ENCODE results near the gene SCGB1A1.
A peak's percentile ranks its signal among the peaks of the same experiment; 100 is the strongest.
"Not testable (repeated sequence)": the region's sequence is repeated elsewhere in the genome, so short reads cannot be mapped to it uniquely, and the experiment has no call there.

SCGB1A1 gene, protein sequence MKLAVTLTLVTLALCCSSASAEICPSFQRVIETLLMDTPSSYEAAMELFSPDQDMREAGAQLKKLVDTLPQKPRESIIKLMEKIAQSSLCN

DNA sequence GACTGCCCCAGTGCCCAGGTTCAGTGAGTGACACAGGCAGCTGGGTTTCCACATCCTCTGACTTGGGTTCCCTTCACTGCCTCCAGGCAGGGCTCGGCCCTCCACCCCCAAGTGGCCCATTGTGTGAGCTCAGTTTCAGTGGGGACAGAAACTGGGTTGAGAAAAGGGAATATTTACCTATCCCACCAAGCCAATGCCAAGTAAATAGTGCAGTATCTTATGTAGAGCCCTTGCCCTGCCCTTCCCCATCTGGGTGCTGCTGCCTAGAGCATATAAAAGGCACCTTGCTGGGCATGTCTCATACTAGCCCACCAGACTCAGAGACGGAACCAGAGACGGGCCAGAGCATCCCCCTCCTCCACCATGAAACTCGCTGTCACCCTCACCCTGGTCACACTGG lies at the start of gene SCGB1A1:
TSS of gene SCGB1A1 (plus strand) at position 301 of the 400 bp plus-strand sequence. CDS start at position 364, 63 bp downstream.
- no peak for FAIRE-seq
- no peak for TF ChIP-seq POLR2A (IDR thresholded peaks at IDR 0.05; ENCODE audit: low read depth, low read length)
- no peak for DNase-seq (ENCODE audit: insufficient read length, low spot score)

DNA sequence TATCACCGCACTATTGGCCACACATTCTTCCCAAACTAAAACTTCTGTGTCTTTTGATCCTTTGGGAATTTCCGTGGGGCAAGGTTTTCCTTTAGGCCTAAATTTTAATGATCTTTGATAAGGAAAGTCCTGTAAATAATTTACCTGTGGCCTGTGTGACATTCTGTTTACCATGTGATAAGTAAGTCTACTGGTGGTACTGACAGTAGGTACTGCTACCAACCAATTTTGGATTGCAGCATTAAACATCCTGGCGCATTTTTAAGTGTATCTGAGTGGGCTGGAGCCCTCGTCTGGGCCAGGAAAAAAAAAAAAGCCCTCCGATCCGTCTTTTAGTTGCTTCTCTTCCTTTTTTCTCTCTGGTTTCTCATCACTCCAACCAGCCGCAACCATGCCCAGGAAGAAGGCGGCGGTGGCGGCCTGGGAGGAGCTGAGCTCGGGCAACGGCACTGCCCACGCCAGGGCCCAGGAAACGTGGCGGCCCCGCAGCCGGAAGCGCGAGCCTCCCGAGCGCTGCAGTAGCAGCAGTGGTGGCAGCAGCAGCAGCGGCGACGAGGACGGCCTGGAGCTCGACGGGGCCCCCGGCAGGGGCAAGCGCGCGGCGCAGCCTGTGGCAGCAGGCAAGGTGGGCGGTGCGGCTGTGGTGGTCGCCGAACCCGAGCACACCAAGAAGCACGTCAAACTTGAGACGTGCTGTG lies 47.9 kb upstream of the SCGB1A1 start:
- no peak for TF ChIP-seq POLR2A (IDR thresholded peaks at IDR 0.05; ENCODE audit: low read depth, low read length)
- FAIRE-seq (no peak), DNase-seq (ENCODE audit: insufficient read length, low spot score) (no peak)

- no peak for DNase-seq (ENCODE audit: insufficient read length, low spot score)
- no peak for FAIRE-seq
- no peak for TF ChIP-seq POLR2A (IDR thresholded peaks at IDR 0.05; ENCODE audit: low read depth, low read length)
Measured at GRCh38 chr11:62372871-62373270, 46.0 kb upstream of the SCGB1A1 start.

- FAIRE-seq (no peak), DNase-seq (ENCODE audit: insufficient read length, low spot score) (no peak)
- no peak for TF ChIP-seq POLR2A (IDR thresholded peaks at IDR 0.05; ENCODE audit: low read depth, low read length)
Measured at GRCh38 chr11:62373464-62374119, 45.2 kb upstream of the SCGB1A1 start.

DNA sequence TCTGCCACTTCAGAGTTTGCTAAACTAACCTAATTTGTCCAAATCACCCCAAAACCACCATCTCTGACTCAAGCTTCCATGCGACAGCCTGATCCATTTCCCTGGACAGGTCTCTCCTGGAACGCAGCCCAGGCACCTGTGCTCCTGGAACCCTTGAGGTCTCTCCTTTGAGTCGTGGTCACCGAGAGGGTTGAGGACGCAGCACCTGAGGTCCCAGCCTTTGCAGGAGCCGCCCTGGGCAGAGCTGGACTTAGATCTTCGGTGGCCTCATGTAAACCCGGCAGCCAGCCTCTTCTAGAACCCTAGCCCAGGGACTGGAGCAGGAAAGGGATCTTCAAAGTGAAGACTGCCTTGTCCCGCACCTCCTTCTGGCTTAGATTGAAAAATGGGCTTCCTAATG lies 44.0 kb upstream of the SCGB1A1 start:
- TF ChIP-seq POLR2A (IDR thresholded peaks at IDR 0.05; ENCODE audit: low read depth, low read length) = no peak
- DNase-seq (ENCODE audit: insufficient read length, low spot score) = no peak
- FAIRE-seq = no peak

- not testable (repeated sequence) for DNase-seq (ENCODE audit: insufficient read length, low spot score)
Measured at GRCh38 chr11:62378459-62379063, 40.3 kb upstream of the SCGB1A1 start.

DNA sequence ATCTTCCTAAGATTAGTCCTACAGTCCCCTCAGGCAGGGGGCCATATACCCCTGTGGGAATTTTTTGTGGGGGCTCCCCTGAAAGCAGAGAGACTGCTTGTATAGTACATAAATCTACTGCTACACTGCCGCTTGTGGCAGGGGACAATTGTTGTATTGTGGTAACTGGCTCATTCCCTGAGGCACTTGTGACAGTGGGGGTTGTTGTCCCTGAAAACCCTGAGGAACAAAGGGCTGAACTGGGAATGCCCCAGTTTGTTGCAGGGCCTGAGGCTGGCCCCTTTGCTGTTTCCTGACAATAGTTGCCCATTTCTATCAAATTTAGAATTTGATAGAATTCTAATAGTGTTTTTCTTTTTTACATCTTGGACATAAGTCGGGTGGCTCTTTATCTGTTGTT lies 39.2 kb upstream of the SCGB1A1 start:
- not testable (repeated sequence) for FAIRE-seq; DNase-seq (ENCODE audit: insufficient read length, low spot score)

More at GRCh38 chr11:62378459-62379063, 40.3 kb upstream of the SCGB1A1 start:
- FAIRE-seq = not testable (repeated sequence)

DNA sequence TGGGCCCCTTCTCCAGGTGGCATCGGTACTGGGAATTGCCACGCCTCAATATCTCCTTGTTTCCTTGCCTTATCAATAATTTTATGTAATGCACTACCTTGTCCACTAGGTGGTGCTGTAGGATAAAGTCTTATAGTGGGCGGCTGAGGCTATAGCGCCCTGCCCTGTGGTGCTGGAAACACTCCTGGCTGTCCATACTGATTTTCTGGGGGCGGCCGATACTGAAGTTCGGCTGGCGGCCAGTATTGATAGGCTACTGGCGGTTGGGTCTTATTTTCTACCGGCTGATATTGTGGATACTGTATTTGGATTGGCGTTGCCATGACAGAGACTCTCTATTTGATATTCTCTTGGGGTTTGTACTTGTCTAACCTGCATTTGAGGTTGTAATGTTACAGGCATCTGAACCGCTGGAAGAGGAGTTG lies 38.0 kb upstream of the SCGB1A1 start:
- not testable (repeated sequence) for FAIRE-seq
- DNase-seq (ENCODE audit: insufficient read length, low spot score) = peak; percentile 40

DNA sequence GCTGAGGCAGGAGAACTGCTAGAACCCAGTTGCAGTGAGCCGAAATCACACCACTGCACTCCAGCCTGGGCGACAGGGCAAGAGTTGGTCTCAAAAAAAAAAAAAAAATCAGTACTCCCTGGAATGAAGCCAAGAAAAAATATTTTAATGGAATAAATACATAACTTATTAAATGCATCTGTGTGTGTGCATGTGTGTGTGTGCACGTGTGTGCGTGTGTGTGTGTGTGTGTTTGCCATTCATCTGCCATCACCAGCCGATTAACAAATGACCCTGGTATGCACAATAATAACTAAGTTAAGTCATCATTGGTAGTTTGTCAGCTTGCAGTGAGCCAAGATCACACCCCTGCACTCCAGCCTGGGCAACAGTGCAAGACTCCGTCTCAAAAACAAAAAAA lies 35.0 kb upstream of the SCGB1A1 start:
- no peak for TF ChIP-seq POLR2A (IDR thresholded peaks at IDR 0.05; ENCODE audit: low read depth, low read length)
- DNase-seq (ENCODE audit: insufficient read length, low spot score) = no peak
- no peak for FAIRE-seq

DNA sequence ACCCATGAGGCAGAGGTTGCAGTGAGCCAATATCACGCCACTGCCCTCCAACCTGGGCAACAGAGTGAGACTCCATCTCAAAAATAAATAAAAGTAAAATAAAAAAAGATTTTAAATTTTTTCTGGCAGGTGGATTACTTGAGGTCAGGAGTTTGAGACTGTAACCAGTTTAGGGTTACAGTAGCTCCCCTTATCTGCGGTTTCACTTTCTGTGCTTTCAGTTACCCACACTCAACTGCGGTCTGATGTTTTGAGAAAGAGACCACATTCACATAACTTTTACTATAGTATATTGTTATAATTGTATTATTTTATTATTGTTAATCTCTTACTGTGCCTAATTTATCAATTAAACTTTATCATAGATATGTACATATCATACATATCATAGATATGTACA lies 32.8 kb upstream of the SCGB1A1 start:
- FAIRE-seq; DNase-seq (ENCODE audit: insufficient read length, low spot score): not testable (repeated sequence)

DNA sequence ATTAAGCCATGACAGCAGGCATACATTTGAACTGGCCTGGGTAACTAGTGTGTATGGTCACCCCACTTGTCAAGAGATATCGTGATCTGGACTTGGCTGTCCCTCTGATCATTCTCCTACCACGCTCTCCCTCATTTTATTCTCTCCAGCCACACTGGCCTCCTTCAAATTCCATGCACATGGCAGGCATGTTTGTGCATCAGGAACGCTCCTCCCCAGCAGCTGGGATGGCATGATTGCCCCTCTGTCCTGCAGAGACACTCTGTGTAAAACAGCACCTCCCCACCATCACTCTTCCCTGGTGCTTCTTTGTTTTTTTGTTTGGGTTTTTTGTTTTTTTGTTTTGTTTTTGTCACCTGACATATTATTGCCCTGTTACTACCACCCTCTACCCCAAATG lies 31.5 kb upstream of the SCGB1A1 start:
- no peak for TF ChIP-seq POLR2A (IDR thresholded peaks at IDR 0.05; ENCODE audit: low read depth, low read length)
- DNase-seq (ENCODE audit: insufficient read length, low spot score) (no peak), FAIRE-seq (no peak)

- no peak for FAIRE-seq
- no peak for DNase-seq (ENCODE audit: insufficient read length, low spot score)
- TF ChIP-seq POLR2A (IDR thresholded peaks at IDR 0.05; ENCODE audit: low read depth, low read length) = no peak
Measured at GRCh38 chr11:62388999-62389398, 29.8 kb upstream of the SCGB1A1 start.

DNA sequence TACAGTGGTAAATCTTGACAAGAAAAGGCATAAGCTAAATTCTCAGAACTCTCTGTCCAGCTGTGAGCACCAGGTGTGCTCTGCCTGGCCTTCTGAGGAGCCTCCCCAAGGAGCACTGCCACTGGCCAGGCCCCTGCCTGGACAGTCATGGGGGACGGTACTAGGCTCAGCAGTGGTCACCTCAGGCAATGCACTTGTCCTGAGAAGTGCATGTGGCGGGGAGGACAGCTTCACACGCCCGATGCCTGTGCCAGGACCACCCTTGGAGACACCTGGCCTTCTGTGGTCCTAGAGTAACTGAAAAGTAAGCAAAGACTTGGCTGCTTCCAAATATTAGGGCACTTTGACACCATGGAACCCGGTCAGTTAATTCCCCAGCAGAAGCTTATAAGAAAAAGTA lies 28.6 kb upstream of the SCGB1A1 start:
- TF ChIP-seq POLR2A (IDR thresholded peaks at IDR 0.05; ENCODE audit: low read depth, low read length) = no peak
- FAIRE-seq (no peak), DNase-seq (ENCODE audit: insufficient read length, low spot score) (no peak)

- no peak for TF ChIP-seq POLR2A (IDR thresholded peaks at IDR 0.05; ENCODE audit: low read depth, low read length)
- FAIRE-seq (no peak), DNase-seq (ENCODE audit: insufficient read length, low spot score) (no peak)
Measured at GRCh38 chr11:62390722-62391121, 28.1 kb upstream of the SCGB1A1 start.

All from H54 (cell line).